ENCODE measurements around the gene GDF2.

The GDF2 gene

DNA sequence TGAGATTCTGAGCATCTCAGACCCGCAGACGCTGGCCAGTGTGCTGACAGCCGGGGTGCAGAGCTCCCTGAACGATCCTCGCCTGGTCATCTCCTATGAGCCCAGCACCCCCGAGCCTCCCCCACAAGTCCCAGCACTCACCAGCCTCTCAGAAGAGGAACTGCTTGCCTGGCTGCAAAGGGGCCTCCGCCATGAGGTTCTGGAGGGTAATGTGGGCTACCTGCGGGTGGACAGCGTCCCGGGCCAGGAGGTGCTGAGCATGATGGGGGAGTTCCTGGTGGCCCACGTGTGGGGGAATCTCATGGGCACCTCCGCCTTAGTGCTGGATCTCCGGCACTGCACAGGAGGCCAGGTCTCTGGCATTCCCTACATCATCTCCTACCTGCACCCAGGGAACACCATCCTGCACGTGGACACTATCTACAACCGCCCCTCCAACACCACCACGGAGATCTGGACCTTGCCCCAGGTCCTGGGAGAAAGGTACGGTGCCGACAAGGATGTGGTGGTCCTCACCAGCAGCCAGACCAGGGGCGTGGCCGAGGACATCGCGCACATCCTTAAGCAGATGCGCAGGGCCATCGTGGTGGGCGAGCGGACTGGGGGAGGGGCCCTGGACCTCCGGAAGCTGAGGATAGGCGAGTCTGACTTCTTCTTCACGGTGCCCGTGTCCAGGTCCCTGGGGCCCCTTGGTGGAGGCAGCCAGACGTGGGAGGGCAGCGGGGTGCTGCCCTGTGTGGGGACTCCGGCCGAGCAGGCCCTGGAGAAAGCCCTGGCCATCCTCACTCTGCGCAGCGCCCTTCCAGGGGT lies 26.6 kb downstream of the GDF2 start:
- DNase-seq: peak in 2 of 10 donors; percentile 65 to 69
- intact Hi-C loops (cut with DNase I): no loop called here

DNA sequence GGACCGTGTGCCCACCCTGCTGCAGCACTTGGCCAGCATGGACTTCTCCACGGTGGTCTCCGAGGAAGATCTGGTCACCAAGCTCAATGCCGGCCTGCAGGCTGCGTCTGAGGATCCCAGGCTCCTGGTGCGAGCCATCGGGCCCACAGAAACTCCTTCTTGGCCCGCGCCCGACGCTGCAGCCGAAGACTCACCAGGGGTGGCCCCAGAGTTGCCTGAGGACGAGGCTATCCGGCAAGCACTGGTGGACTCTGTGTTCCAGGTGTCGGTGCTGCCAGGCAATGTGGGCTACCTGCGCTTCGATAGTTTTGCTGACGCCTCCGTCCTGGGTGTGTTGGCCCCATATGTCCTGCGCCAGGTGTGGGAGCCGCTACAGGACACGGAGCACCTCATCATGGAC lies 27.3 kb downstream of the GDF2 start:
- intact Hi-C loops (cut with DNase I): no loop called here
- DNase-seq: peak in 1 of 10 donors; percentile 54

DNA sequence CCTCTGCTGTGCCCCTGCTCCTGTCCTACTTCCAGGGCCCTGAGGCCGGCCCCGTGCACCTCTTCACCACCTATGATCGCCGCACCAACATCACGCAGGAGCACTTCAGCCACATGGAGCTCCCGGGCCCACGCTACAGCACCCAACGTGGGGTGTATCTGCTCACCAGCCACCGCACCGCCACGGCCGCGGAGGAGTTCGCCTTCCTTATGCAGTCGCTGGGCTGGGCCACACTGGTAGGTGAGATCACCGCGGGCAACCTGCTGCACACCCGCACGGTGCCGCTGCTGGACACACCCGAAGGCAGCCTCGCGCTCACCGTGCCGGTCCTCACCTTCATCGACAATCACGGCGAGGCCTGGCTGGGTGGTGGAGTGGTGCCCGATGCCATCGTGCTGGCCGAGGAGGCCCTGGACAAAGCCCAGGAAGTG lies 27.7 kb downstream of the GDF2 start:
- intact Hi-C loops (cut with DNase I): no loop called here
- peak in 2 of 10 donors; percentile 72 to 76 for DNase-seq

DNA sequence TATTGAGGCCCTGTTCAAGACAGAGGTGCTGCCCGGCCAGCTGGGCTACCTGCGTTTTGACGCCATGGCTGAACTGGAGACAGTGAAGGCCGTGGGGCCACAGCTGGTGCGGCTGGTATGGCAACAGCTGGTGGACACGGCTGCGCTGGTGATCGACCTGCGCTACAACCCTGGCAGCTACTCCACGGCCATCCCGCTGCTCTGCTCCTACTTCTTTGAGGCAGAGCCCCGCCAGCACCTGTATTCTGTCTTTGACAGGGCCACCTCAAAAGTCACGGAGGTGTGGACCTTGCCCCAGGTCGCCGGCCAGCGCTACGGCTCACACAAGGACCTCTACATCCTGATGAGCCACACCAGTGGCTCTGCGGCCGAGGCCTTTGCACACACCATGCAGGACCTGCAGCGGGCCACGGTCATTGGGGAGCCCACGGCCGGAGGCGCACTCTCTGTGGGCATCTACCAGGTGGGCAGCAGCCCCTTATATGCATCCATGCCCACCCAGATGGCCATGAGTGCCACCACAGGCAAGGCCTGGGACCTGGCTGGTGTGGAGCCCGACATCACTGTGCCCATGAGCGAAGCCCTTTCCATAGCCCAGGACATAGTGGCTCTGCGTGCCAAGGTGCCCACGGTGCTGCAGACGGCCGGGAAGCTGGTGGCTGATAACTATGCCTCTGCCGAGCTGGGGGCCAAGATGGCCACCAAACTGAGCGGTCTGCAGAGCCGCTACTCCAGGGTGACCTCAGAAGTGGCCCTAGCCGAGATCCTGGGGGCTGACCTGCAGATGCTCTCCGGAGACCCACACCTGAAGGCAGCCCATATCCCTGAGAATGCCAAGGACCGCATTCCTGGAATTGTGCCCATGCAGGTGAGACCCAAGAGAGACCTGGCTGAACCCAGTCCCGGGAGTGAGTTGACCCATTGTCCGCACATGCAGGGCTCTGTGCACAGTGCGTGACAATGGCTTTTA lies 28.7 kb downstream of the GDF2 start:
- intact Hi-C loops (cut with DNase I): no loop called here

DNA sequence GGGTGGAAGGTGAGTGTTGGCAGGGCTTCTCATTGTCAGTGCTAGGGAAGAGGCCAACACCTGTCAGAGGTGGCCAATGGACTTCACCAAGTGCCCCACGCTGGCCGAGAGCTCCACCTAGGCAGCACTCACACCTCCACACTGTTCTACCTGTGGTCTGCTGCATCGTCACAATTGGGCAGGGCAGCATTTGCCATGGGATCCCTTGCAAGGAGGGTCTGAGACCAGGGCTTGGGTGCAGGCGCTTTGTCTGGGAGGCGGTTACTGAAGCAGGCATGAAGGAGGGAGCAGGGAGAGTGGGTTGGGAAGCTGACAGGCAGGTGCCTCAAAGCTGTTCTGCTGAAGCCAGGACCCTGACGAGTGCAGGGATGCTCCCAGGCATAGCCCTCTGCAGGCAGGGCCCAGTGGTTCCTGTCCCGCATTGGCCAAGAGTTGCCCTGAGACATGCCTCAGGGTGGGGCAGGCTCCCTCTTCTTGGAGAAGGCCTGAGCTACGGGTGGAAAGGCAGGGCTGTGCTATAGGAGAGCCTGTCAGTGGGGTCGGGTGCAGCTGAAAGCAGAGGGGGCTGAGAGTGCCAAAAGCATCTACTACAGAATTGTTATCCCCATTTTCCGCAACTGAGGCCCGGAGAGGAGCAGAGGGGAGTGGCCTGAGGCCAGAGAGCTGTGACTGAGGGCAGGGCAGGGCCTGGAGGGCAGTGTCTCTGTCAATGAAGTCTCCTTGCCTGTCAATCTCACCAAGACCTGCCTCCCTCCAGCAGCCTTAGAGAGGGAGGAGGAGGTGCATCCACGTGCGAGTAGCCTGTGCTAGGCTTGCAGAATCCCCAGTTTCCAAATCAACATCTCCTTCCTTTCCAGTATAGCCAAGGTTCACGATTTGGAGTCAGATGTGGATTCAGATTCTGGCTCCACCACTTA lies 29.9 kb downstream of the GDF2 start:
- intact Hi-C loops (cut with DNase I): no loop called here
- no peak for DNase-seq

More for the DNA sequence above, 28.7 kb downstream of the GDF2 start:
- DNase-seq: peak in 1 of 10 donors; percentile 55

DNA sequence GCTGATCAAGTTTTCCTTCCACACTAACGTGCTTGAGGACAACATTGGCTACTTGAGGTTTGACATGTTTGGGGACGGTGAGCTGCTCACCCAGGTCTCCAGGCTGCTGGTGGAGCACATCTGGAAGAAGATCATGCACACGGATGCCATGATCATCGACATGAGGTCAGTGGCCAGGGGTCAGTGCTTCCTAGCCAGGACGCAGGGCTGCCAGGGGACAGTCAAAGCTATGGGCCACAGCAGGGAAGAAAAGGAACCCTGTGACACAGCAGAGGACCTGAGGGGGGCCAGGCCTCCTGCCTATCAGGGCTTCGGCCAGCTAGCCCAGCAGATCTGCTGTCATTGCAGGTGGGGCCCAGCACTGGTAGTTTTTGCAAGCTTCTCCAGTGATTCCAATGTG lies 31.1 kb downstream of the GDF2 start:
- no peak for DNase-seq
- intact Hi-C loops (cut with DNase I): no loop called here

DNA sequence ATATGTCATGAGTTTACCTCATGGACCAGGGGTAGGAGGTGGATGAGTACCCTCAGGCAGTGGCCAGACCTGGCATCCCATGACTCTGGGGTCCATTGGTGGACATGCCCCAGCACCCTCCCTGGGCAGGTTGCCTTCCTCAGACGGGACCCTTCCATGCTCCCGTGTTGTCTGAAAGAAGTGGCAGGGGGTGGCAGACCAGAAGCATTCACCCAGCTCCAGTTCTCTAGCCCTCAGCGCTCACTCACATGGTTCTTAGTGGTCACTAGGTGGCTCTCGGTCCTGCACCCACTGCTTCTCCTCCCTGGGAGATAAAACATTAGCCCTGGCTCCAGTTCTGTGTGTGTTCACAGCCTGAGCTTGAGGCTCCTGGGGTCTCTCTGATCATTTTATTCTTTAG lies 31.9 kb downstream of the GDF2 start:
- intact Hi-C loops (cut with DNase I): no loop called here
- peak in 1 of 10 donors; percentile 14 for DNase-seq

DNA sequence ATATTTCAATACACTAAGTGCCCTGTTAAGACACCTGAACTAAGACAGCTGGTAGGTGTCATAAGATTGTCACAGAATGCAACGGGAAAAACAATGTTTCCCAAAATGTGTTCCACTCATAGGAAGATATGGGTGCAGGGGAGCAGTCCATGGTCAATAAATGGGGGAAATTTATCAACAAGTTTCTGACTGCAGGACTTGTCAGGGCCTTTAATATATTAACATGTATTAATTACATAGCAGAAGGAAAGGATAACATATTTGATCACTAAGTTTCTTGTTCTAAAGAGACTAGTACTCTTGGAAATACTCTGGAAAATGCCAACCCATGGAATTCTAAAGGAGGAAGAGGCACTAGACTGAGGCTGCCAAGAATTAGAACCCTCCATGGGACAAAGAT lies 32.6 kb downstream of the GDF2 start:
- DNase-seq: no peak

DNA sequence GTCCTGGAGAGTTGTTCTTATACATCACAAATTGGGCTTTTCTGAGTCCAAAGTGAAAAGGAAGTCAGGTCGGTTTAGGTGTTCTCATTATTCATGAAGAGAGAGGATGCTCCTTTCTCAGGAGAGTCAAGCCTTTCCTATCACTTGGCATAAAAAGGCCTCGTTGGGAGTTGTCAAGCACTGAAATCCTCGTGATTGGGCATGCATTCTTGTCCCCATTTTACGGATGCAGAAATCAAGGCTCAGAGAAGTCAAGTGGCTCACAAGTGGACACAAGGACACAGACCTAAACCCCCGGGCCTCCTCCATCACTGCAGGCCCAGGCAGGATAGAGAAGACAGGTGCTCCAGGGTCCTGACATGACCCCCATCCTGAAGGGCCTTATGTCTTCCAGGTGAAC lies 34.5 kb downstream of the GDF2 start:
- DNase-seq: no peak
- intact Hi-C loops (cut with DNase I): no loop called here

More for the DNA sequence above, 32.6 kb downstream of the GDF2 start:
- intact Hi-C loops (cut with DNase I): no loop called here

DNA sequence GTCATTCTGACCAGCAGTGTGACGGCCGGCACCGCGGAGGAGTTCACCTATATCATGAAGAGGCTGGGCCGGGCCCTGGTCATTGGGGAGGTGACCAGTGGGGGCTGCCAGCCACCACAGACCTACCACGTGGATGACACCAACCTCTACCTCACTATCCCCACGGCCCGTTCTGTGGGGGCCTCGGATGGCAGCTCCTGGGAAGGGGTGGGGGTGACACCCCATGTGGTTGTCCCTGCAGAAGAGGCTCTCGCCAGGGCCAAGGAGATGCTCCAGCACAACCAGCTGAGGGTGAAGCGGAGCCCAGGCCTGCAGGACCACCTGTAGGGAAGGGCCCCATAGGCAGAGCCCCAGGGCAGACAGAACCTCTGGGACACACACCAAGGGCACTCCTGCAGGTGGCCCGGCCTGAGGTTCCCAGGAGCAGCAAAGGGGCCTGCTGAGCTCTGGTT lies 34.9 kb downstream of the GDF2 start:
- DNase-seq: peak in 1 of 10 donors; percentile 79
- intact Hi-C loops (cut with DNase I): no loop called here

DNA sequence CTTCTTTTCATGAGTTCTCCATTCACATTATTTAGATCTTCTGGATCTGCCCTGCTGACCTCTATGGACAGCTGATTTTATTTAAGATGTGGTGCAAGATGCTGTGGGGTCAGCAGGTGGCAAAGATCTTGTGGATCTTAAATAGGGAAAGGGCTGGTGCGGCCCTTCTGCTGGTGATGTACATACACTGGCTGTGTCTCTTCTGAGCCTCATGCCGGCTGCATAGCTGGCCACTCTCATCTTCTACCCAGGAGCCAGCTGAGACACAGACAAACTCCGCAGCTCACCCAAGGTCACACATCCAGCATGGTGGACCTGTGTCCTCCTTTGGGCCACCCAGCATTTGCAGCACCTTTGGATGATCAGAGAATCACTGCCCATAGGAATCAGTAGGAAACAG lies 35.7 kb downstream of the GDF2 start:
- DNase-seq: no peak
- intact Hi-C loops (cut with DNase I): no loop called here

DNA sequence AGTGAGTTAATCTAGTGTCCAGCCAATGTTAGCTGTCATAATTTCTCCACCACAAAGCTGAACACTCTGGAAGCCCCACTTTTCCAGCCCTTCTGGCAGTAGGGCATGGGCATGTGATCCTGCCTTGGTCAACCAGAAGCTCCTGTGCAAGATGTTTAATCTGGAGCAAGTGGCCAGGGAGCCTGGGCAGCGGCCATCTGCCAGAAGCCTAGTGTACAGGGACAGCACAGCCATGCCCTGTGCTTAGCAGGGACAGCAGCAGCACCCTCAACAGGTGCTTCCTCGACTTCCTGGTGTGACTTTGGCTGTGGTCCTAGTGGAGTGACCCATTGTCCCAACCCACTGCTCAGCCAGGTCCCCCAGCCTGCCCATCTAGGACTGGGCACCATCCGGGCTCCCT lies 36.2 kb downstream of the GDF2 start:
- intact Hi-C loops (cut with DNase I): no loop called here
- DNase-seq: no peak

DNA sequence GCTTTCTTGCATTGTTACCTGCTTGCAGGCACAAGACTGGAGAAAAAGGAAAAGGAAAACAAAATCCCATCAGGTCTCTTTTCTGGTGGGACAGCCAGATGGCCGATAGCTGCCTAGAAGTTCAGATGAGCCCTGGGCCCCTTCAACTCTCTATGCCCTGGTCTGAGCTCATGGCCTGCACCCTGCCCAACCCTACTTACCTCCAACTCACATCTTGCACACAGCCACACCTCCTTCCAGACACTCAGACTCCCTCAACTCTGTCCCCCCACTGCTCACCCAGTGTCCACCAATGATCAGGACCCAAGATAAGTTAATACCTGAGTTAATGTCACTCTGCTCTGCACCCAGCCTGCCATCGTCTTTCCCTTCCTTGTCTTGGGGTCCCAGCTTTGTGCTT lies 36.8 kb downstream of the GDF2 start:
- no peak for DNase-seq
- intact Hi-C loops (cut with DNase I): no loop called here

DNA sequence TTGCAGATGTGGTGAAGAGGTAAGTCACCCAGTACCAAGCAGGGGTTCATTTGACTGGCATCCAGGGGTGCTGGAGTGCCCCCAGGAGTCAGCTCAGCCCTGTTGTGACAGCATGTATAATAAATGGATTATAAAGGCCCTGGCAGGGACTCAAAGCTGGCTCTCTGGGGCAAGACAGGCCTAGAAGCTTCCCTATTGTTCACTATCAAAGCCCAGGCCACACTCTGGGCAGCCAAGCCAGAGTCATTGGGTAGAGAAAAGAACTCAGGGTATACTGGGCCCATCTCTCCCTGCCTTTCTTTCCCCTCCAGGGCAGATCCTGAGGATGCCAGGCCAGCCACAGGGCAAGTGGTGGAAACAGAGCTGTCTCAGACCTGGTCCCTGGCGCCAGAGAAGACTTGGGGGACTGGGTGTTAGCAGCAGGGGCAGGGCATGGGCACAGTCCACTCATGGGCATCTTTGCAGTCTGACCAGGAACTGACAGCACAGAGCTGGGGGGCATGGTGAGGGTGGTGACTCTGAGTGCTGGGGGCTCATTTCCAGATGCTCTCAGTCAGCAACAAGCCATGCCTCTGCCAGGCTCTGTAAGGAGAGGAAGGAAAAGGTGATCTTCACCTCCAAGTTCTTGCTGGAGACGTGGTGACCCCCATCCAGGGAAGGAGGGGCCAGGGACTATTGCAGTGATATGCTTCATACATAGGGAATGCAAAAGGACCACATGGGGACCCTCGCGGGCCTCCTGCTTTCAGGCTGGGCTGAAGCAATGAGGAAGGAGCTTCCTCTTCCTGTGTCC lies 37.6 kb downstream of the GDF2 start:
- DNase-seq: no peak
- intact Hi-C loops (cut with DNase I): no loop called here

DNA sequence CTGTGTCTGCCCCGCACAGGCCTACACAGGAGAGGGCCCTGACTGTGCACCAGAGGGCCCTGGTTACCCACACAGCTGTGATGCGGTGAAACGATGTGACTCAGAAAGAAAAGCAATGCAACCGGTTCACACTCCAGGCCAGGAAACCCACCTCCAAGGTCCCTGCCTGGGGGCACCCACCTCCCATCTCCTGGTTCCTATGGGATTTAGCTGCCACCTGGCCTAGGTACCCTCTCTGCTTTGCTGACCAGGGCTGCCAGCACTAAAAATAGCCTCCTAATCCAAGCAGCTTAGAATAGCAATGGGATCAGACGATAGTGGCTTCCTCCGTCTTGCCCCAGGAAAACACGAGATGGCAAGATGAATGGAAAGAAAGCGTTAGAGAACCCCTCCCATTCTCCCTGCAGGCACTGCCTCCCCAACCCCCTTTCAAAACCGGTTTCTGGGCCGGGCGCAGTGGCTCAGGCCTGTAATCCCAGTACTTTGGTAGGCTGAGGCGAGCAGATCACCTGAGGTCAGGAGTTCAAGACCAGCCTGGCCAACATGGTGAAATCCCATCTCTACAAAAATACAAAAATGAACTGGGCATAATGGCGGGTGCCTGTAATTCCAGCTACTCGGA lies 38.3 kb downstream of the GDF2 start:
- peak in 1 of 10 donors; percentile 5 for DNase-seq
- intact Hi-C loops (cut with DNase I): no loop called here

DNA sequence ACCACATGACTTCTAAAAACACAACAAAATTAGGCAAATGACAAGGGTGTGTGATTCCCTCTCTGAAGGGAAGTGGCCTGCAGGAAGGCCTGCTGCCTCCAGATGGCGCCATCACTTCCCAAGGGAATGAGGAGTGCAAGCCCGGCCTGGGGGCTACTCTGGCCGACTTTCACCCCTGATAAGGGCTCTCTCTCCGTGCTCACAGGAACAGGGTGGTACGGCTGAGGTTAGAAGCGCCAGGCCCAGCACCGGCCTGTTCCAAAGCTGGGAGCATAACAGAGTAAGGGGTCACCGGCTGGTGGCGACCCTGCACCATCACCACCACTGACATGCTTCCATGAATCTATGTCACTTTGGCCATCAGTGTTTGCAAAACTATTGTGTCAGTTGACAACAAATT lies 39.0 kb downstream of the GDF2 start:
- intact Hi-C loops (cut with DNase I): no loop called here
- peak in 6 of 10 donors; percentile 50 to 91 (median 62) for DNase-seq

DNA sequence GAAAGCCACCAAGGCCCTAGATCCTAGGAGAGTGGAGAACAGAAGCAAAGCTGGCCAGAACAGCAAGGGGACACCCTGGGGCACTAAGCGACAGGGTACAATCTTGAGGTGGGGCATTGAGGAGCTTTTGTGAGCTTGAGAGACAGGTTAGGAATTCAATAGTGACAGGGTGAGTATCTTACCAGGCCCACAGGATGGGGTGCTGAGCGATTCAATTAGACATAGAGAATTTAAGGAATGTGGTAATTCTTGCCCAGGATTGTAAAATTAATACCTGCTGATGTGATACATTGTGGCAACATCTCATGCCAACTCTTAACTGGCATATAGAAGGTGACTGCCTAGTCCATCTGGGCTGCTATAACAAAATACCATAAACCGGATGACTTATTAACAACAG lies 39.9 kb downstream of the GDF2 start:
- DNase-seq: peak in 1 of 10 donors; percentile 10
- intact Hi-C loops (cut with DNase I): no loop called here

DNA sequence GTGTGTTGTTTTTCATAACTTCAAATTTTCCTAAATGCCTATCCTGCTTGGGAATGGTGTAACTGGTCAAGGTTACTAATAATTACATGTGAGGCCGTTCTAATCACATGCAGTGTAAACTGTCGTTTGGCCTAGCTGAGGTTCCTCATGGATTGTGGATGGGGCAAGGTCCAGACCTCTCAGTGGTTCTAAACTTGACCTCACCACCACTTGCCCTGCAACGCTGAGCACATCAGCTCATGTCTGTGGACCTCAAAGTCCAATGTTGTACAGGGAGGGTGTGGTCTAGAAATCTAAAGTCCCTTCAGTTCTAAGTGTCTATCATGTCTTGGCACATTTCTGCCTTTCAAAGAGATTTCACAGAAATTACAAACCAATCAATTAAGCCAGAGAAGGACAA lies 41.5 kb downstream of the GDF2 start:
- DNase-seq: no peak
- intact Hi-C loops (cut with DNase I): no loop called here

DNA sequence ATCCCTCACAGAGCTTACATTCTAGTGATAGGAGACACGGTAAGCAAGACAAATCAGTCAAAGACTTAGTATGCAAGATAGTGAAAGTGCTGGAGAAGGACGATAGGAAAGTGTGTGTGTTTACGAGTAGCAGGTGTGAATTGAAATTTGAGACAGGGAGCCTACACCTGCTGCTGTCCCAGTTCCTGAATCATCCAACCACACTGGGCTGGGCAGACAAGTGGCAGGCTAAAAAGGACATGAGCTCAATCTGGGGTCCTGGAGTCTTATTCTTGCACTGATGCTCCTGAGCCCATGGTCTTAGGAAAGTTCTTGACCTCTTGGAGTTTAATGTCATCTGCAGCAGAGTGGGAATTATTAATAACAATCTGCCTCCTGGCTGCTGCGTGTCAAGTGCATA lies 42.1 kb downstream of the GDF2 start:
- intact Hi-C loops (cut with DNase I): no loop called here
- DNase-seq: peak in 1 of 10 donors; percentile 7
